ENCODE measurements around the gene COL28A1.

The COL28A1 gene

DNA sequence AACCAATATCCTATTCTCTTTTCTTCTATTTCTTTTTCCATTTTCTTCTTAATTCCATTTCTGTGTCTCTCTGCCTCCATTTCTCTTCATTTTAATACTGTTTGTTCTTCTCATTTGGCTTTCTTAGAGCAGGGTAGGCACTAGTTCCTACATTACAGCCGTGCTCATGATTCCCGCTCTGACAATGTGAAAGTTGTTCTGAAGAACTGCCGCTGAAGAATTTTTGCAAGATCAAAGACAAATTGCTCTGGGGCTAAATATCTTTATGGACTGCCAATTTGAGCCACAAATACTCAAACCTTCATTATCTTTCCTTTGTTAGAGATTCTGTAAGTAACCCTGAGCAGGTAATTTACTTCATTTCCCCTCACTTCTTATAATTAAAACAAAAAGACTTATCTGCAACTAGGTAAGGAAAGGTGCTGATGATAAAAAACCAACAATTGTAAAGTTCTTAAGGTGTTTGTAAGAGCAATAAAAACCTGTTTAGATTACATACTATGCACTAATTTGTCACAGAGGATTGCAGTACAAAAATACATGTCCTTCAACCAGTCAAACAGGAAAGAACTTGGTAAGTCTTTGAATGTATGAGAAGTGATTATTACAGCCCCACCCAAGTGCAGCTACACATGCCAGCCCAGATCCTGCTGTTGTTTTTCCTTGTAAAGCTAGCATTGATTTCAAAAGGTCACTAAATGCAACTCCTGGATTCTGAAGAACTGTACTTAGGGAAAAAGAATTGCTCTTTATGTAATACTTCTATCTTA is 127.5 kb downstream of the COL28A1 start:
- POLR2A ChIA-PET, result no interaction called here
- H3K36me3 ChIP-seq (ENCODE audit: control insufficient read depth in 2 of 2, insufficient read depth in 1 of 2, low read length in 2 of 2), result no peaks in the 10 kb centered on the region
- H3K27ac ChIP-seq (ENCODE audit: extremely low read depth, low read depth, low read length), result no peak overlapping the region
- TF ChIP-seq GFI1B (tag by site-specific recombination; IDR thresholded peaks at IDR 0.05), result no peak
- TF ChIP-seq, protein P1, sequence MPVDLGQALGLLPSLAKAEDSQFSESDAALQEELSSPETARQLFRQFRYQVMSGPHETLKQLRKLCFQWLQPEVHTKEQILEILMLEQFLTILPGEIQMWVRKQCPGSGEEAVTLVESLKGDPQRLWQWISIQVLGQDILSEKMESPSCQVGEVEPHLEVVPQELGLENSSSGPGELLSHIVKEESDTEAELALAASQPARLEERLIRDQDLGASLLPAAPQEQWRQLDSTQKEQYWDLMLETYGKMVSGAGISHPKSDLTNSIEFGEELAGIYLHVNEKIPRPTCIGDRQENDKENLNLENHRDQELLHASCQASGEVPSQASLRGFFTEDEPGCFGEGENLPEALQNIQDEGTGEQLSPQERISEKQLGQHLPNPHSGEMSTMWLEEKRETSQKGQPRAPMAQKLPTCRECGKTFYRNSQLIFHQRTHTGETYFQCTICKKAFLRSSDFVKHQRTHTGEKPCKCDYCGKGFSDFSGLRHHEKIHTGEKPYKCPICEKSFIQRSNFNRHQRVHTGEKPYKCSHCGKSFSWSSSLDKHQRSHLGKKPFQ (tag by site-specific recombination; IDR thresholded peaks at IDR 0.05), result no peak
- no peak for TF ChIP-seq ZNF335 (tag by site-specific recombination; conservative IDR thresholded peaks at IDR 0.05)
- TF ChIP-seq, protein P2, sequence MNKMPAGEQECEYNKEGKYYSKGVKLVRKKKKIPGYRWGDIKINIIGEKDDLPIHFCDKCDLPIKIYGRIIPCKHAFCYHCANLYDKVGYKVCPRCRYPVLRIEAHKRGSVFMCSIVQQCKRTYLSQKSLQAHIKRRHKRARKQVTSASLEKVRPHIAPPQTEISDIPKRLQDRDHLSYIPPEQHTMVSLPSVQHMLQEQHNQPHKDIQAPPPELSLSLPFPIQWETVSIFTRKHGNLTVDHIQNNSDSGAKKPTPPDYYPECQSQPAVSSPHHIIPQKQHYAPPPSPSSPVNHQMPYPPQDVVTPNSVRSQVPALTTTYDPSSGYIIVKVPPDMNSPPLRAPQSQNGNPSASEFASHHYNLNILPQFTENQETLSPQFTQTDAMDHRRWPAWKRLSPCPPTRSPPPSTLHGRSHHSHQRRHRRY (tag by site-specific recombination; IDR thresholded peaks at IDR 0.05), result no peak
- no peak for TF ChIP-seq ZNF561 (tag by site-specific recombination; IDR thresholded peaks at IDR 0.05; ENCODE audit: borderline replicate concordance)
- TF ChIP-seq, protein P3, sequence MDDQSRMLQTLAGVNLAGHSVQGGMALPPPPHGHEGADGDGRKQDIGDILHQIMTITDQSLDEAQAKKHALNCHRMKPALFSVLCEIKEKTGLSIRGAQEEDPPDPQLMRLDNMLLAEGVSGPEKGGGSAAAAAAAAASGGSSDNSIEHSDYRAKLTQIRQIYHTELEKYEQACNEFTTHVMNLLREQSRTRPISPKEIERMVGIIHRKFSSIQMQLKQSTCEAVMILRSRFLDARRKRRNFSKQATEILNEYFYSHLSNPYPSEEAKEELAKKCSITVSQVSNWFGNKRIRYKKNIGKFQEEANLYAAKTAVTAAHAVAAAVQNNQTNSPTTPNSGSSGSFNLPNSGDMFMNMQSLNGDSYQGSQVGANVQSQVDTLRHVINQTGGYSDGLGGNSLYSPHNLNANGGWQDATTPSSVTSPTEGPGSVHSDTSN (CRISPR knock-in tag; IDR thresholded peaks at IDR 0.05), result no peak
- TF ChIP-seq ZFP41 (tag by site-specific recombination; IDR thresholded peaks at IDR 0.05; ENCODE audit: borderline replicate concordance), result no peak
- TF ChIP-seq KLF1 (tag by site-specific recombination; IDR thresholded peaks at IDR 0.05), result no peak
- TF ChIP-seq, protein P4, sequence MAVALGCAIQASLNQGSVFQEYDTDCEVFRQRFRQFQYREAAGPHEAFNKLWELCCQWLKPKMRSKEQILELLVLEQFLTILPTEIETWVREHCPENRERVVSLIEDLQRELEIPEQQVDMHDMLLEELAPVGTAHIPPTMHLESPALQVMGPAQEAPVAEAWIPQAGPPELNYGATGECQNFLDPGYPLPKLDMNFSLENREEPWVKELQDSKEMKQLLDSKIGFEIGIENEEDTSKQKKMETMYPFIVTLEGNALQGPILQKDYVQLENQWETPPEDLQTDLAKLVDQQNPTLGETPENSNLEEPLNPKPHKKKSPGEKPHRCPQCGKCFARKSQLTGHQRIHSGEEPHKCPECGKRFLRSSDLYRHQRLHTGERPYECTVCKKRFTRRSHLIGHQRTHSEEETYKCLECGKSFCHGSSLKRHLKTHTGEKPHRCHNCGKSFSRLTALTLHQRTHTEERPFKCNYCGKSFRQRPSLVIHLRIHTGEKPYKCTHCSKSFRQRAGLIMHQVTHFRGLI (tag by site-specific recombination; IDR thresholded peaks at IDR 0.05), result no peak
- TF ChIP-seq ZFHX2 (tag by site-specific recombination; conservative IDR thresholded peaks at IDR 0.05), result no peak
- no peak for TF ChIP-seq TCF7L2 (IDR thresholded peaks at IDR 0.05; ENCODE audit: borderline replicate concordance, low read depth, low read length)
- TF ChIP-seq ZNF623 (tag by site-specific recombination; IDR thresholded peaks at IDR 0.05), result no peak
- no peak for TF ChIP-seq ZNF341 (tag by site-specific recombination; IDR thresholded peaks at IDR 0.05; ENCODE audit: low read depth)
- no peak for TF ChIP-seq ZNF146 (tag by site-specific recombination; IDR thresholded peaks at IDR 0.05)
- TF ChIP-seq, protein P5, sequence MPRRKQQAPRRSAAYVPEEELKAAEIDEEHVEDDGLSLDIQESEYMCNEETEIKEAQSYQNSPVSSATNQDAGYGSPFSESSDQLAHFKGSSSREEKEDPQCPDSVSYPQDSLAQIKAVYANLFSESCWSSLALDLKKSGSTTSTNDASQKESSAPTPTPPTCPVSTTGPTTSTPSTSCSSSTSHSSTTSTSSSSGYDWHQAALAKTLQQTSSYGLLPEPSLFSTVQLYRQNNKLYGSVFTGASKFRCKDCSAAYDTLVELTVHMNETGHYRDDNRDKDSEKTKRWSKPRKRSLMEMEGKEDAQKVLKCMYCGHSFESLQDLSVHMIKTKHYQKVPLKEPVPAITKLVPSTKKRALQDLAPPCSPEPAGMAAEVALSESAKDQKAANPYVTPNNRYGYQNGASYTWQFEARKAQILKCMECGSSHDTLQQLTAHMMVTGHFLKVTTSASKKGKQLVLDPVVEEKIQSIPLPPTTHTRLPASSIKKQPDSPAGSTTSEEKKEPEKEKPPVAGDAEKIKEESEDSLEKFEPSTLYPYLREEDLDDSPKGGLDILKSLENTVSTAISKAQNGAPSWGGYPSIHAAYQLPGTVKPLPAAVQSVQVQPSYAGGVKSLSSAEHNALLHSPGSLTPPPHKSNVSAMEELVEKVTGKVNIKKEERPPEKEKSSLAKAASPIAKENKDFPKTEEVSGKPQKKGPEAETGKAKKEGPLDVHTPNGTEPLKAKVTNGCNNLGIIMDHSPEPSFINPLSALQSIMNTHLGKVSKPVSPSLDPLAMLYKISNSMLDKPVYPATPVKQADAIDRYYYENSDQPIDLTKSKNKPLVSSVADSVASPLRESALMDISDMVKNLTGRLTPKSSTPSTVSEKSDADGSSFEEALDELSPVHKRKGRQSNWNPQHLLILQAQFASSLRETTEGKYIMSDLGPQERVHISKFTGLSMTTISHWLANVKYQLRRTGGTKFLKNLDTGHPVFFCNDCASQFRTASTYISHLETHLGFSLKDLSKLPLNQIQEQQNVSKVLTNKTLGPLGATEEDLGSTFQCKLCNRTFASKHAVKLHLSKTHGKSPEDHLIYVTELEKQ (tag by site-specific recombination; IDR thresholded peaks at IDR 0.05; ENCODE audit: borderline replicate concordance), result no peak
- no peak for TF ChIP-seq ZNF366 (tag by site-specific recombination; conservative IDR thresholded peaks at IDR 0.05)
- TF ChIP-seq ZNF571 (tag by site-specific recombination; IDR thresholded peaks at IDR 0.05), result no peak
- TF ChIP-seq ZNF354C (tag by site-specific recombination; IDR thresholded peaks at IDR 0.05; ENCODE audit: borderline replicate concordance, low read depth), result no peak
- TF ChIP-seq TRIM28 (IDR thresholded peaks at IDR 0.05; ENCODE audit: borderline replicate concordance, low read length), result no peak
- TF ChIP-seq MEIS1 (CRISPR knock-in tag; IDR thresholded peaks at IDR 0.05; ENCODE audit: borderline replicate concordance), result no peak
- no peak overlapping the region for H3K4me3 ChIP-seq (ENCODE audit: low read depth, low read length)
- H3K4me1 ChIP-seq (ENCODE audit: control insufficient read depth, insufficient read depth, low read length), result no peaks in the 10 kb centered on the region
- CTCF ChIA-PET, result no interaction called here
- no peaks in the 10 kb centered on the region for H3K9me3 ChIP-seq (ENCODE audit: control insufficient read depth, insufficient read depth, low read depth, low read length)
